Kidney glomerular epithelial cell (primary cell): ENCODE results near the gene PPP3CA.

Experiments
- DNase-seq: peaks from one replicate; lab custom pipeline; 2025; lab: John Stamatoyannopoulos, UW

Gene PPP3CA

GRCh38 chr4:101331017-101331416 lies 16.3 kb downstream of the PPP3CA start:
- no peak for DNase-seq

DNA sequence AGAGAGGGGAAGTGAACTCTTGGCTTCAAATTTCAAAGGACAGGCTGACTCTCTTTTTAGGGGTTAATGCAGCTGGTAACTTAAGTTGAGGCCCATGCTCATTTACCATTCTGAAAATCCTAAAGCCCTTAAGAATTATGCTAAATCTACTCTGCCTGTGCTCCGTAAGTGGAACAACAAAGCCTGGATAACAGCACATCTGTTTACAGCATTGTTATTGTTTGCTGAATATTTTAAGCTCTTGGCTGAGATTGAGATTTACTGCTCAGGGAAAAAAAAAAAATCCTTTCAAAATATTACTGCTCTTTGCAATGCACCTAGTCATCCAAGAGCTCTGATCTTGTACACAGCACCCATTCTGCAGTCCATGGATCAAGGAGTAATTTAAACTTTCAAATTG lies 17.7 kb downstream of the PPP3CA start:
- no peak for DNase-seq

GRCh38 chr4:101328063-101328602 lies 19.2 kb downstream of the PPP3CA start:
- no peak for DNase-seq

DNA sequence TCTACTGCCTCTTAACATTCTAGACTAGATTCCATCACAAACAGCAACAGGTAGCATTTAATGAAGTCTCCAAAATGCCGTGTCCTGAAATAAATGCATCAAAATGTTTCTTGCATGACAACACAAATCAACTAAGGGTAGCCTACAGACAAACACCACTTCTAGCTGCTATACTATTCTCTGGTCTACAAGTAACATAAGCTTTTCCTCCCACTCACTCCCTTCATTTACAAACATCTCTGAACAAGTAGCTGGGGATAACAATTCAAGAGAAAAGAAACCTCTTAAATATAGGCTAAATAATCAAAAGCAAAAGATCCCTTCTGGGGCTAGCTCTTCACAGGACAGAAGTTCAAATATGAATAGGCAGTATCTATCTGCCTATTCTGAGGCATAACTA lies 20.8 kb downstream of the PPP3CA start:
- no peak for DNase-seq

- DNase-seq: no peak
Measured at GRCh38 chr4:101322743-101323142, 24.6 kb downstream of the PPP3CA start.

GRCh38 chr4:101321481-101322042 lies 25.8 kb downstream of the PPP3CA start:
- DNase-seq: no peak

DNA sequence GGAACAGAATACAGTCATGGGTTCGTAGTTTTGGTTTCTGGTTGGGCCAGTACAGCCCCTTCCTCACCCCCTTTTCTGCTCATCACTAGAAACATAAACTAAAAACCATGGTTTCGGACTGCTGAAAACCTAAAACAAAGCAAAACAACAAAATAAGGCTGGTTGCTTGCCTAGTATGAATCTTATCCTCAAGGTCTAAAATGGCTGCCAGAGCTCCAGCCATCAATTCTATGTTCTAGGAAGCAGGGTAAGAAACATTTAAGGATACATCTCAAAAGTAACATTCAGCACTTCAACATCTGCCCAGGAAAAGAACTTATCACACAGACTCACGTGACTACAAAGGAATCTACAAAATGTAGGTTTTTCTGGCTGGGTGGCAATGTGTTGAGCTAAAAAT lies 31.5 kb downstream of the PPP3CA start:
- DNase-seq: no peak

DNA sequence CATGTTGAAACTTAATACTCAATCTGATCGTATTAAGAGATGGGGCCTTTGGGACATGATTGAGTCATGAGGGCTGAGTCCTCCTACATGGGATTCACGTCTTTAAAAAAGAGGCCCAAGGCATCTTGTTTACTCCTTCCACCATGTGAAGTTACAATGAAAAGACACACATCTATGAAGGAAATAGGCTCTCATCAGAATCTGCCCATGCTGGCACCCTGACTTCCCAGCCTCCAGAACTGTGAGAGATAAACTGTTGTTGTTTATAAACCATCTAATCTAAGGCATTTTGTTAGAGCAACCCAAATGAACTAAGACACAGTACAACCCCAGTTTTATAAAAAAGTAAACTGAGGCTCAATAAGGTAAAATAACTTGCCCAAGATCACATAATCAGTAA lies 32.3 kb downstream of the PPP3CA start:
- no peak for DNase-seq

DNA sequence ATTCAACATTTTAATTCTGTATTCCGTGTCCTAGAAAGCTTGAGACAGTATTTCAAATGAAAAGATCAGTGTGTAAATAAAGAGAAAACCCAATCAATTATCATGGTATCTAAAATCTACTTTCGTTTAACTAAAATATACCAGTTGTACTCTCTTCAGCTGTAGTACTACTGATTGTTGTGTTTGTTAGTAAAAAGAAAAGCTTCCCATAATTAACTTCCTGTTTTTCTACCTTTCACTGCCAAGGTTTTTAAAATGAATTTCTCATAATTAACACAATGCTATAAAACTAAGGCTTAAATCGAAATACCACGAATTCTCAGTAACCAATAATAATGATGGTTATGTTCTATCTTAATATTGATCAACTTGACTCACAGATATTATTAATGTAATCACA lies 37.4 kb downstream of the PPP3CA start:
- no peak for DNase-seq

DNA sequence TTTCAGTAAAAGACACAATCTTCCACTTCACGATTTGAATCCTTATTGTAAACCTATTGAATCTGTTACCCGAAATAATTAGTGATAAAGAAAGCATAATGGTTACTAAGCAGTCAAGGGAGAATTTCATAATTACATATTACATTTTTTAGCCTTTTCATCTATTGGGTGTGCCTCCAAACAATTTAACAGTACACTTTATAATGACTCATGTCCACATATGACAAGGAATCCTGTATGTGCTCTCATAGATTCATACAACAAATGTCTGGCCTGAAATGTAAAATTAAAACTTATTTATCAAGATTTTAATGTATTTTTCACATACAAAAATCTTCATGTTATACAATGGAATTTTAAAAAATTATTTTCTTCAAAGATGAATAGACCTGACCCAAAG lies 39.4 kb downstream of the PPP3CA start:
- DNase-seq: no peak

- DNase-seq: no peak
Measured at GRCh38 chr4:101306764-101307615, 40.3 kb downstream of the PPP3CA start.

- peak; percentile 20 for DNase-seq
Measured at GRCh38 chr4:101306225-101306624, 41.1 kb downstream of the PPP3CA start.

DNA sequence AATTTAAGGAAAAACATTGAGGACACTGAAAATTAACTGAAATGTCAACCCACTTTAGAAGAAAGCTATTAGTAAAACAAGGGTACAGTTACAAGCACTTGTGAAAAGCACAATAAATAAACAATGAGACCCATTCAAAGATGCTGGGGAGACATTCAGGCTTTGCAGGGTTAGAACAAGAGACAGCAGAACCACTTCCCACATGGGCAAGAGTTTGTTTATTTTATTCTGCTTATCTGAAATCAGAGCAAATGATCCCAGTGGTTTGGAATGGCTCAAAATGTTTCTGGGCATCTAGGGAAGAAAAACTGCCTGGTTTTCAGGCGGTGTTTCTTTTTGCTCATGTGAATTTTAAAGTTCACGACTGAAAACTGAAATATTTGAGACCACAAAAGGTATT lies 42.4 kb downstream of the PPP3CA start:
- no peak for DNase-seq

- DNase-seq: no peak
Measured at GRCh38 chr4:101299899-101300540, 47.3 kb downstream of the PPP3CA start.

GRCh38 chr4:101299021-101299420 lies 48.3 kb downstream of the PPP3CA start:
- no peak for DNase-seq

- DNase-seq: no peak
Measured at GRCh38 chr4:101295691-101296090, 51.6 kb downstream of the PPP3CA start.

DNA sequence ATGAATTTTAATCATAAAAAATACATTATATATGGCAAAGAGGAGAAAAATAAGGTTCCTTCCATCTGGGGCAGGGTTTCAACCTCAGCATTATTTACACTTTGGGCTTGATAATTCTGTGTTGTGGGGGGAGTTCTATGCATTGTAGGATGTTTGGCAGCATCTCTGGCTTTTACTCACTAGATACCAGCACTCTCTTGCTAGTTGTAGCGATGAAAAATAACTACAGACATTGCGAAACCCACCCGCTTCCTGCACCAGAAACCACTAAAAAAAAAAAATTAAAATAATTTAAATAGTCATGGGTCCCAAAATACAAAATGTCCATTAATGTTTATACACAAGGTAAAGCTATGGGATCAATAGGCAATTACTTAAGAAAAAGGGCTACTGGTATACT lies 52.7 kb downstream of the PPP3CA start:
- no peak for DNase-seq

GRCh38 chr4:101292901-101293300 lies 54.4 kb downstream of the PPP3CA start:
- no peak for DNase-seq

DNA sequence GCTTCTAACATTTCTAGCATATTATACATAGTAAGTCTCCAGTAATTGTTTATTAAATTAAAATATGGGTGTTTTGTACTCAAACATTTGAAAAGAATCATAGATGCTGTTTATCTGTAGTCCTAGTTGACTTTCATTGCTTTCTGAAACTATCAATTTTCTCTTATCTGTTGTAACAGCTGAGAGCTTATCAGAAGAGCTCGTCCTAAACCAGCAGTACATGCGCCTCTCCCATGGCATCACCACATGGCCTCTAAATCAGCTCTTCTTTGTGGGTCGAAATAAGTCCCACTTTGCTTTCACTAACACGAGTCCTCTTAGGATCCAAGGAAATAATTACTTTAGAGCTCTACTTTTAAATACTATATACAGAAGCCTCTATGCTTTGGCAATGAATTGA lies 55.1 kb downstream of the PPP3CA start:
- no peak for DNase-seq

- DNase-seq: no peak
Measured at GRCh38 chr4:101291198-101291597, 56.1 kb downstream of the PPP3CA start.

- DNase-seq: peak; percentile 48
Measured at GRCh38 chr4:101290654-101291053, 56.7 kb downstream of the PPP3CA start.

- DNase-seq: no peak
Measured at GRCh38 chr4:101289306-101289705, 58.0 kb downstream of the PPP3CA start.
